ENCODE measurements around the gene ADAM19. TPM values are rescaled to one million over a fixed set of nuclear protein-coding genes. Genes with fewer than 3 reads are reported as not detected.

The ADAM19 gene
- total and polyA plus RNA-seq, 2 donors (not counting 1 experiment from before 2014, with no cell fraction given): 13.0 to 65.2 TPM

GRCh38 chr5:157620776-157621175 is 45.2 kb upstream of the ADAM19 start:
- no peak overlapping the region for H3K4me2 ChIP-seq (ENCODE audit: extremely low read depth, insufficient read depth, low read length)
- H4K20me1 ChIP-seq (ENCODE audit: control insufficient read depth, extremely low read depth, insufficient read depth, low read length): no peaks in the 10 kb centered on the region
- no peaks in the 10 kb centered on the region for H3K9me3 ChIP-seq (ENCODE audit: control insufficient read depth, insufficient read depth, low read depth, low read length)
- H3K27me3 ChIP-seq (ENCODE audit: control insufficient read depth, insufficient read depth, low read length): no peaks in the 10 kb centered on the region
- no peak overlapping the region for H2AFZ ChIP-seq (ENCODE audit: low read length)
- H3K9ac ChIP-seq (ENCODE audit: insufficient read depth, low read length): no peak overlapping the region
- no peak overlapping the region for H3K27ac ChIP-seq (ENCODE audit: insufficient read depth, low read length)
- H3K79me2 ChIP-seq (ENCODE audit: control insufficient read depth, insufficient read depth, low read length): no peaks in the 10 kb centered on the region
- H3K4me3 ChIP-seq (replicated peaks in 1 of 4; ENCODE audit: control extremely low read depth in 1 of 4, insufficient read depth in 1 of 4, low read depth in 3 of 4, low read length in 4 of 4): no peak overlapping the region
- H3K4me1 ChIP-seq (ENCODE audit: control insufficient read depth, extremely low read depth, insufficient read depth, low read length): no peaks in the 10 kb centered on the region
- no peak for TF ChIP-seq EZH2 (IDR thresholded peaks at IDR 0.05; ENCODE audit: low read length, missing control alignments)
- TF ChIP-seq, protein P1, sequence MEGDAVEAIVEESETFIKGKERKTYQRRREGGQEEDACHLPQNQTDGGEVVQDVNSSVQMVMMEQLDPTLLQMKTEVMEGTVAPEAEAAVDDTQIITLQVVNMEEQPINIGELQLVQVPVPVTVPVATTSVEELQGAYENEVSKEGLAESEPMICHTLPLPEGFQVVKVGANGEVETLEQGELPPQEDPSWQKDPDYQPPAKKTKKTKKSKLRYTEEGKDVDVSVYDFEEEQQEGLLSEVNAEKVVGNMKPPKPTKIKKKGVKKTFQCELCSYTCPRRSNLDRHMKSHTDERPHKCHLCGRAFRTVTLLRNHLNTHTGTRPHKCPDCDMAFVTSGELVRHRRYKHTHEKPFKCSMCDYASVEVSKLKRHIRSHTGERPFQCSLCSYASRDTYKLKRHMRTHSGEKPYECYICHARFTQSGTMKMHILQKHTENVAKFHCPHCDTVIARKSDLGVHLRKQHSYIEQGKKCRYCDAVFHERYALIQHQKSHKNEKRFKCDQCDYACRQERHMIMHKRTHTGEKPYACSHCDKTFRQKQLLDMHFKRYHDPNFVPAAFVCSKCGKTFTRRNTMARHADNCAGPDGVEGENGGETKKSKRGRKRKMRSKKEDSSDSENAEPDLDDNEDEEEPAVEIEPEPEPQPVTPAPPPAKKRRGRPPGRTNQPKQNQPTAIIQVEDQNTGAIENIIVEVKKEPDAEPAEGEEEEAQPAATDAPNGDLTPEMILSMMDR (conservative IDR thresholded peaks at IDR 0.05 in 1 of 2, IDR thresholded peaks at IDR 0.05 in 1 of 2; ENCODE audit: low read depth in 1 of 2, low read length in 2 of 2): no peak
- no peaks in the 10 kb centered on the region for H3K36me3 ChIP-seq (ENCODE audit: control insufficient read depth, insufficient read depth, low read length)
- DNase-seq (ENCODE audit: low read depth in 2 of 2): no peak

GRCh38 chr5:157618191-157618765 is 42.7 kb upstream of the ADAM19 start:
- no peak for DNase-seq (ENCODE audit: low read depth in 2 of 2)
- Histone ChIP-seq H3K4me2 (ENCODE audit: extremely low read depth, insufficient read depth, low read length) (no peak overlapping the region), H3K79me2 (ENCODE audit: control insufficient read depth, insufficient read depth, low read length) (no peaks in the 10 kb centered on the region), H3K27ac (ENCODE audit: insufficient read depth, low read length) (no peak overlapping the region), H3K27me3 (ENCODE audit: control insufficient read depth, insufficient read depth, low read length) (no peaks in the 10 kb centered on the region), H3K4me1 (ENCODE audit: control insufficient read depth, extremely low read depth, insufficient read depth, low read length) (no peaks in the 10 kb centered on the region), H3K4me3 (replicated peaks in 1 of 4; ENCODE audit: control extremely low read depth in 1 of 4, insufficient read depth in 1 of 4, low read depth in 3 of 4, low read length in 4 of 4) (no peak overlapping the region), H2AFZ (ENCODE audit: low read length) (no peak overlapping the region), H4K20me1 (ENCODE audit: control insufficient read depth, extremely low read depth, insufficient read depth, low read length) (no peaks in the 10 kb centered on the region), H3K9me3 (ENCODE audit: control insufficient read depth, insufficient read depth, low read depth, low read length) (no peaks in the 10 kb centered on the region), H3K36me3 (ENCODE audit: control insufficient read depth, insufficient read depth, low read length) (no peaks in the 10 kb centered on the region), H3K9ac (ENCODE audit: insufficient read depth, low read length) (no peak overlapping the region)
- no peak for TF ChIP-seq EZH2 (IDR thresholded peaks at IDR 0.05; ENCODE audit: low read length, missing control alignments)
- TF ChIP-seq, protein P1 (conservative IDR thresholded peaks at IDR 0.05 in 1 of 2, IDR thresholded peaks at IDR 0.05 in 1 of 2; ENCODE audit: low read depth in 1 of 2, low read length in 2 of 2): no peak

DNA sequence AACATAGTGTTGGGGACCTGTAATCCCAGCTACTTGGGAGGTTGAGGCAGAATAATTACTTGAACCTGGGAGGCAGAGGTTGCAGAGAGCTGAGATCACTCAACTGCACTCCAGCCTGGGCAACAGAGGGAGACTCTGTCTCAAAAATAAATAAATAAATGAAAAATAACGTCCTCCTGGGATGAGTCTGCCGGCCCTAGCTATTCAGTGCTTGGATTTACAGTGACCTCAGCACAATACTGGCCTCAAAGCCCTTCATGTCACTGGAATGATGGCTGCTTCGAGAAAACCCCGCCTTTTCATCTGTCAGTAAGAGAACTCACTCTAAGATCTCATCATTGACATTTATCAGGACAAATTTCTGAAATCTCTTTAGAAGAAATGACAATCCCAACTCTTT is 41.2 kb upstream of the ADAM19 start:
- Histone ChIP-seq H3K9ac (ENCODE audit: insufficient read depth, low read length) (no peak overlapping the region), H3K4me2 (ENCODE audit: extremely low read depth, insufficient read depth, low read length) (no peak overlapping the region), H4K20me1 (ENCODE audit: control insufficient read depth, extremely low read depth, insufficient read depth, low read length) (no peaks in the 10 kb centered on the region), H2AFZ (ENCODE audit: low read length) (no peak overlapping the region), H3K36me3 (ENCODE audit: control insufficient read depth, insufficient read depth, low read length) (no peaks in the 10 kb centered on the region), H3K27me3 (ENCODE audit: control insufficient read depth, insufficient read depth, low read length) (no peaks in the 10 kb centered on the region), H3K9me3 (ENCODE audit: control insufficient read depth, insufficient read depth, low read depth, low read length) (no peaks in the 10 kb centered on the region), H3K27ac (ENCODE audit: insufficient read depth, low read length) (no peak overlapping the region), H3K4me3 (replicated peaks in 1 of 4; ENCODE audit: control extremely low read depth in 1 of 4, insufficient read depth in 1 of 4, low read depth in 3 of 4, low read length in 4 of 4) (no peak overlapping the region), H3K4me1 (ENCODE audit: control insufficient read depth, extremely low read depth, insufficient read depth, low read length) (no peaks in the 10 kb centered on the region), H3K79me2 (ENCODE audit: control insufficient read depth, insufficient read depth, low read length) (no peaks in the 10 kb centered on the region)
- DNase-seq (ENCODE audit: low read depth in 2 of 2): no peak
- TF ChIP-seq EZH2 (IDR thresholded peaks at IDR 0.05; ENCODE audit: low read length, missing control alignments): no peak
- TF ChIP-seq, protein P1 (conservative IDR thresholded peaks at IDR 0.05 in 1 of 2, IDR thresholded peaks at IDR 0.05 in 1 of 2; ENCODE audit: low read depth in 1 of 2, low read length in 2 of 2): no peak
